Gastrocnemius medialis (tissue), 4 donors: Measurements from ENCODE around the gene PDZD7. TPM values are rescaled to one million over a fixed set of nuclear protein-coding genes. Genes with fewer than 3 reads are reported as not detected.

ENCODE experiments used
- ATAC-seq, 2 donors: fragments of 150-250 bp; one replicate each; pipeline ENCODE4 v1.9.1; 2016
- DNase-seq, 2 donors: peaks; one replicate each; pipeline ENCODE4 v3.0.0-alpha.2; 2019
- H3K27ac ChIP-seq, 4 donors: fragments of 200-600 bp; sonication (generic); 1 replicate in 1 of 4; 2 replicates in 3 of 4; pipeline ENCODE4 v1.5.1; 2016 to 2018; ENCODE audit warnings: mild to moderate bottlenecking in 2 of 4, moderate library complexity in 1 of 4
- H3K27me3 ChIP-seq, 3 donors: fragments of 200-600 bp; sonication (generic) in 2 of 3; 1 replicate in 1 of 3; 2 replicates in 2 of 3; pipeline versions ENCODE4 v1.5.1 to v1.6.0; 2016 to 2019; ENCODE audit warnings: mild to moderate bottlenecking in 1 of 3, moderate library complexity in 1 of 3
- H3K36me3 ChIP-seq, 2 donors: fragments of 200-600 bp; sonication (generic) in 1 of 2; one replicate each; pipeline ENCODE4 v1.5.1; 2017 to 2018
- H3K4me1 ChIP-seq, 2 donors: fragments of 200-600 bp; sonication (generic) in 1 of 2; one replicate each; pipeline ENCODE4 v1.5.1; 2016 to 2017; ENCODE audit warnings: mild to moderate bottlenecking in 2 of 2
- H3K4me3 ChIP-seq, 4 donors: fragments of 200-600 bp; sonication (generic) in 3 of 4; 1 replicate in 1 of 4; 2 replicates in 3 of 4; pipeline ENCODE4 v1.5.1; 2016 to 2019; ENCODE audit warnings: mild to moderate bottlenecking in 2 of 4
- H3K9me3 ChIP-seq, 3 donors: fragments of 200-600 bp; sonication (generic) in 2 of 3; 1 replicate in 1 of 3; 2 replicates in 2 of 3; pipeline ENCODE4 v1.5.1; 2016 to 2019
- CTCF ChIP-seq, 5 experiments: fragments of 450-650 bp in 3 of 5; fragments of 200-600 bp in 2 of 5; sonication (generic) in 2 of 5; IDR thresholded peaks in 4 of 5; conservative IDR thresholded peaks in 1 of 5; 1 replicate in 4 of 5; 2 replicates in 1 of 5; pipeline ENCODE4 v1.5.1; 2016 to 2019; ENCODE audit warnings: antibody characterized with exemption in 5 of 5, mild to moderate bottlenecking in 3 of 5, moderate library complexity in 3 of 5
- POLR2A ChIP-seq, 2 donors: fragments of 450-650 bp; IDR thresholded peaks; one replicate each; pipeline ENCODE4 v1.6.1; 2017; ENCODE audit warnings: antibody characterized with exemption in 2 of 2, mild to moderate bottlenecking in 2 of 2, moderate library complexity in 2 of 2
- in situ Hi-C, 4 donors: fragments of 200-750 bp; cut with MboI; loops; one replicate each; pipeline versions ENCODE4 v1.15.0 to v1.8.0; 2017; ENCODE audit warnings: low sequenced_read_pairs in 4 of 4
- intact Hi-C: fragments of 100-400 bp; cut with DNase I; formaldehyde crosslinking; loops from one replicate; pipeline ENCODE4 v1.15.1; 2023; ENCODE audit warnings: low total_unique reads
- total RNA-seq, 4 donors: library from RNA; depleted of rRNA; stranded (reverse); fragments of >200 nt; gene quantifications; one replicate each; pipeline versions ENCODE4 v1.1.0 to v1.2.3, GENCODE V29; 2016

Gene PDZD7
- total RNA-seq, 4 donors from 2014 or later: 0.11 TPM; not detected in 3

DNA sequence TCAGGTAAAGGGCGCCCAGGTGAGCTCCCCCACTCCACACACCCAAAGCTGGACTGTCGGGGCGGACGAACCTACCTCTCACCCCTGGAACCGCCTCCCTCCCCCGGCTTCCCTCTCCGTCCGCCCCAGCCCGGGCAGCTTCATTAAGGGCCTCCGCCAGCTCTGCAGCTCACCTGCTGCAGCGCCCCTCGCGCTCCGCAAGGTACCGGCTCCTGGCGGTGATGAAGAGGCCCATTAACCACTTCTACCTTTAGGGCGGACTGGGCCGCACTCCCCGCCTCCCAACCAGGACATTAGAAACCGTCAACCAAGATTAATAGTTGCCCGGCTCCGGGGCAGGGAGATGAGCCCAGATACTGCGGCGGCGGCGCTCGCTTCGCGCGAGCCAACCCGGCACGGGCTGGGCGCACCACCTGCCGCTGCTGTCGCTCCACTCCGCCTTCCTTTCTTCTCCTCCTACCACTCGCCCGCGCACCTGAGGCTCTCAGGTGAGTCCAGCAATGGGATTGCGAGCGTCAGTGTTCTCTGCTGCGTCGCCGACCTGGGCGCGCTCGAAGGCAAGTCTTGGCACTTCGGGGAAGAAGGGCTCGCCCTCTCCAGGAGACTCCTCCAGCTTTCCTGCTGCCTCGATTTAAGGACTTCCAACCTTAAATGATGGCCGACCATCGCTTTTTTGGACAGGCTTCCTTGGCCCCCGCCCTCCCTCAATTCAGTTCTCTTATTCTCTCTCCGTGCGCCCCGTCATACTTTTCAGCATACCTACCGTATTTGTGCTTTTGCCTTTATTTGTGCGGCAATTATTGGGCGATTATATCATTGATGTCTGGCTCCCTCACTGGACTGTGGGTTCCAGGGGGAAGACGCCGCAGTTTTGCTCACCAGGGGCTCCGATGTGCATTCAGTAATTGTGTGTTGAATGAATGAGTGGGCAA, 17.3 kb upstream of the PDZD7 start:
- peaks cover 34 to 42% (median 40%) of the 10 kb centered on the region in 3 donors for H3K27me3 ChIP-seq
- in situ Hi-C loops: loop anchor here in 1 of 4 donors (10.0 kb wide), 1 partner anchor 97 kb away; no protein-coding TSS in a partner anchor
- no peak overlapping the region for H3K4me3 ChIP-seq
- peaks cover 16 to 25% of the 10 kb centered on the region in 2 donors for H3K4me1 ChIP-seq
- ATAC-seq: no peak
- no peak for TF ChIP-seq CTCF (IDR thresholded peaks at IDR 0.05 in 4 of 5, conservative IDR thresholded peaks at IDR 0.05 in 1 of 5)
- no peak for TF ChIP-seq POLR2A (IDR thresholded peaks at IDR 0.05)
- H3K9me3 ChIP-seq: no peaks in the 10 kb centered on the region
- no peaks in the 10 kb centered on the region for H3K36me3 ChIP-seq
- DNase-seq: no peak
- intact Hi-C loops: no loop called here
- no peak overlapping the region for H3K27ac ChIP-seq

DNA sequence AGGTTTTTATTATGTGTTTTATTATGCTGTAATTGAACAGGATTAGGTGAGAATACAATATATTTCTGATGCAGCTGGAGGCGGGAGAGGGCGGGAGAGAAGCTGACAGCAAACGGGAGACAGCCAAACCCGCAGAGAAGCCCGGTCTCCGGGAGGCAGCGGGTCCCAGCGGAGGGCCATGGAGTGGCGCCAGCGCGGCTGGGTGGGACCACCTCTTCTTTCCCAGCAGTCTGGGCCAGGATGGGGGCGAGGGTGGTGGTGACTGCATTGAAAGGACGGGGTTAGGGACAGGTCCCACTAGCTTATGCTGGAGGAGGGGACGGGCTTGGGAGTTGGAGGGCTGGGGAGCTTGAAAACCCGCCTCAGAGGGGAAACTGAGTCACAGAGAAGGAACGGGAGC, 16.3 kb upstream of the PDZD7 start:
- Histone ChIP-seq H3K4me3 (no peak overlapping the region), H3K36me3 (no peaks in the 10 kb centered on the region), H3K9me3 (no peaks in the 10 kb centered on the region), H3K27ac (no peak overlapping the region), H3K27me3 (peaks cover 34 to 42% (median 40%) of the 10 kb centered on the region in 3 donors), H3K4me1 (peaks cover 18 to 30% of the 10 kb centered on the region in 2 donors)
- intact Hi-C loops (no loop called here), in situ Hi-C loops (loop anchor here in 1 of 4 donors (10.0 kb wide), 1 partner anchor 98 kb away; no protein-coding TSS in a partner anchor)
- TF ChIP-seq POLR2A (IDR thresholded peaks at IDR 0.05) (no peak), CTCF (IDR thresholded peaks at IDR 0.05 in 4 of 5, conservative IDR thresholded peaks at IDR 0.05 in 1 of 5) (no peak)
- ATAC-seq: no peak
- DNase-seq: no peak

DNA sequence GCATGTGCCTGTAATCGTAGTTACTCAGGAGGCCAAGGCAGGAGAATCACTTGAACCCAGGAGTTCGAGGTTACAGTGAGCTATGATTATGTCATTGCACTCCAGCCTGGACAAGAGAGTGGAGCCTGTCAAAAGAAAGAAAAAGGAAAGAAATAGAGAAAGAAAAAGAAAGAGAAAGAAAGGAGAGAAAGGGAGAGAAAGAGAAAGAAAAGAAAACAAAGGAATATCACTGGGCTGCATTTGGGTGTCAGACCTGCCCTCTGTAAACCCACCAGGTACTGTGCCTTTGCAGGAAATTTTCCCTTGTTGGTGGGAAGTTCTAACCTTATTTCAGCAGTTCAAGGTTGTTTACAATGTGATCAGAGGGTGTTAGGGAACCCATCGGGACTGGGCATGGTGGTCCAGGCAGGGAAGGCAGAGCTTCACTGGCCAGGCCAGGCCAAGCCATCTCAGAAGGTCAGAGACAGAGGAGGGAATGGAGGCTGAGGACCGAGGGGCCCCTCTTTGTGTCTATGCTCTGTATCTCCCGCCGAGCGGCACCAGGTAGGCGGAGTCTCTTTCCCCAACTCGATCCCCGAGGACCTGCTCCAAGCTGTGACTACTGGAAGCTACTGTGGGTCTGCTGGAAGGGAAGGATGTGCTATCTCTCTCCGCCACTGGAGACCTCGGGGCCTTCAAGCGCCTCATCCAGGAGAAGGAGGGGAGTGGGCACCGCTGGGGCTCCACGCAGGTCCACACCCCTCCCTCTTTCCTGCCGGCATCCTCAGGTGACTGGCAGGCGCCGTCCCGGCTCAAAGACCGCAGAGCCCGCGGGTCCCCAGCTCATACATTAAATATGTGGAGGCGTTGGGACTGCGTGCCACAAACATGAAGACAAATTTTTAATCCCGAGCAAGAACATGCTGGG, 15.7 kb upstream of the PDZD7 start:
- no peaks in the 10 kb centered on the region for H3K36me3 ChIP-seq
- no peak overlapping the region for H3K27ac ChIP-seq
- intact Hi-C loops: no loop called here
- no peak overlapping the region for H3K4me3 ChIP-seq
- in situ Hi-C loops: loop anchor here in 1 of 4 donors (10.0 kb wide), 1 partner anchor 98 kb away; no protein-coding TSS in a partner anchor
- peaks cover 20 to 30% of the 10 kb centered on the region in 2 donors for H3K4me1 ChIP-seq
- no peak for DNase-seq
- no peak for TF ChIP-seq POLR2A (IDR thresholded peaks at IDR 0.05)
- TF ChIP-seq CTCF (IDR thresholded peaks at IDR 0.05 in 4 of 5, conservative IDR thresholded peaks at IDR 0.05 in 1 of 5): no peak
- H3K9me3 ChIP-seq: no peaks in the 10 kb centered on the region
- peaks cover 34 to 42% (median 40%) of the 10 kb centered on the region in 3 donors for H3K27me3 ChIP-seq
- no peak for ATAC-seq

GRCh38 chr10:101044117-101044516, 13.2 kb upstream of the PDZD7 start:
- ATAC-seq (no peak), DNase-seq (no peak)
- in situ Hi-C loops (loop anchor here in 1 of 4 donors (10.0 kb wide), 1 partner anchor 101 kb away; no protein-coding TSS in a partner anchor), intact Hi-C loops (no loop called here)
- no peak overlapping the region for H3K27ac ChIP-seq
- H3K36me3 ChIP-seq: no peaks in the 10 kb centered on the region
- peaks cover 20 to 26% (median 22%) of the 10 kb centered on the region in 3 donors for H3K27me3 ChIP-seq
- H3K4me3 ChIP-seq: no peak overlapping the region
- peaks cover 11 to 16% of the 10 kb centered on the region in 2 donors for H3K4me1 ChIP-seq
- TF ChIP-seq CTCF (IDR thresholded peaks at IDR 0.05 in 4 of 5, conservative IDR thresholded peaks at IDR 0.05 in 1 of 5) (no peak), POLR2A (IDR thresholded peaks at IDR 0.05) (no peak)
- no peaks in the 10 kb centered on the region for H3K9me3 ChIP-seq
